IMR-90 (cell line): ENCODE measurements around the gene RAD21L1. TPM values are rescaled to one million over a fixed set of nuclear protein-coding genes. Genes with fewer than 3 reads are reported as not detected.

Source experiments
- ATAC-seq: fragments of 200-7000 bp; cut with Tn5 transposase; 2 replicates; pipeline ENCODE4 v1.9.1; 2020; ENCODE audit warnings: low read depth, mild to moderate bottlenecking, moderate library complexity
- BruUV-seq: library from RNA; stranded (reverse); fragments of 400-500 nt; replicated peaks from 2 replicates; lab custom pipeline; 2021; lab: Mats Ljungman, UMichigan
- CTCF ChIA-PET: fragments of 300-600 bp; formaldehyde crosslinking; extraction: SDS; loops from one replicate; lab custom pipeline; 2021; ENCODE audit warnings: antibody characterized with exemption; lab: Yijun Ruan, JAX
- POLR2A ChIA-PET: fragments of 300-600 bp; sonication (Branson Sonifier 250); formaldehyde crosslinking; loops from one replicate; lab custom pipeline; 2022; ENCODE audit warnings: antibody characterized with exemption; ENCODE audit not compliant: unreplicated experiment; lab: Charles Lee
- DNase-seq: peaks from one replicate; pipeline ENCODE4 v3.0.0; 2013
- H2AFZ ChIP-seq: replicated peaks from 2 replicates; pipeline ENCODE3; 2013; ENCODE audit warnings: low read length, mild to moderate bottlenecking; ENCODE audit not compliant: poor library complexity
- H2AK5ac ChIP-seq: 2 replicates; pipeline ENCODE4 v1.6.1; 2013; ENCODE audit warnings: low read depth, low read length, inconsistent platforms
- H2AK9ac ChIP-seq: replicated peaks from 2 replicates; pipeline ENCODE3; 2013; ENCODE audit warnings: mild to moderate bottlenecking, low read depth, low read length, moderate library complexity; ENCODE audit not compliant: poor library complexity
- H2BK120ac ChIP-seq: 2 replicates; pipeline ENCODE4 v1.6.1; 2013; ENCODE audit warnings: low read depth, low read length, inconsistent platforms
- H2BK15ac ChIP-seq: 3 replicates; pipeline ENCODE4 v1.6.1; 2013; ENCODE audit warnings: low read depth, low read length, inconsistent platforms
- H2BK20ac ChIP-seq: 2 replicates; pipeline ENCODE4 v1.6.1; 2013; ENCODE audit warnings: low read depth, mild to moderate bottlenecking, inconsistent platforms, low read length, moderate library complexity
- H2BK5ac ChIP-seq: 2 replicates; pipeline ENCODE4 v1.6.1; 2013; ENCODE audit warnings: mild to moderate bottlenecking, low read depth, low read length, inconsistent platforms; ENCODE audit not compliant: poor library complexity, severe bottlenecking
- H3K14ac ChIP-seq: replicated peaks from 2 replicates; pipeline ENCODE4 v1.6.1; 2013; ENCODE audit warnings: low read depth, low read length, inconsistent platforms
- H3K18ac ChIP-seq: 2 replicates; pipeline ENCODE4 v1.6.1; 2013; ENCODE audit warnings: low read depth, low read length, control low read depth
- H3K23ac ChIP-seq: 2 replicates; pipeline ENCODE4 v1.6.1; 2013; ENCODE audit warnings: low read depth, low read length, inconsistent platforms
- H3K27ac ChIP-seq: 2 replicates; pipeline ENCODE4 v1.5.1; 2013; ENCODE audit warnings: mild to moderate bottlenecking, control low read depth, low read length; ENCODE audit not compliant: insufficient read depth
- H3K27me3 ChIP-seq: 2 replicates; pipeline ENCODE4 v1.6.1; 2013; ENCODE audit warnings: low read length; ENCODE audit not compliant: control insufficient read depth, insufficient read depth
- H3K36me3 ChIP-seq: 2 replicates; pipeline ENCODE4 v1.6.1; 2013; ENCODE audit warnings: low read length, mixed read lengths; ENCODE audit not compliant: control insufficient read depth, insufficient read depth
- H3K4ac ChIP-seq: 2 replicates; pipeline ENCODE4 v1.6.1; 2013; ENCODE audit warnings: low read depth, low read length, inconsistent platforms
- H3K4me1 ChIP-seq: 2 replicates; pipeline ENCODE4 v1.6.1; 2013; ENCODE audit warnings: low read length, mixed read lengths; ENCODE audit not compliant: control insufficient read depth, insufficient read depth
- H3K4me2 ChIP-seq: 2 replicates; pipeline ENCODE4 v1.6.1; 2013; ENCODE audit warnings: low read depth, mild to moderate bottlenecking, control low read depth, low read length, moderate library complexity
- H3K4me3 ChIP-seq: 2 replicates; pipeline ENCODE4 v1.5.1; 2013; ENCODE audit warnings: low read depth, mild to moderate bottlenecking, control low read depth, low read length, moderate library complexity; ENCODE audit not compliant: insufficient read depth
- H3K56ac ChIP-seq: 2 replicates; pipeline ENCODE4 v1.6.1; 2013; ENCODE audit warnings: low read length, inconsistent platforms; ENCODE audit not compliant: insufficient read depth; ENCODE audit errors: extremely low read depth
- H3K79me1 ChIP-seq, 2 experiments: 2 replicates each; pipeline ENCODE4 v1.6.1; 2013; ENCODE audit warnings: low read length in 2 of 2, inconsistent platforms in 1 of 2, low read depth in 1 of 2
- H3K9ac ChIP-seq: 2 replicates; pipeline ENCODE4 v1.6.1; 2013; ENCODE audit warnings: low read depth, low read length, control low read depth
- H3K9me1 ChIP-seq: 2 replicates; pipeline ENCODE4 v1.6.1; 2013; ENCODE audit warnings: low read length, inconsistent platforms; ENCODE audit not compliant: insufficient read depth
- H3K9me3 ChIP-seq: 2 replicates; pipeline ENCODE4 v1.6.1; 2013; ENCODE audit warnings: low read length; ENCODE audit not compliant: control insufficient read depth, insufficient read depth
- H4K20me1 ChIP-seq: 2 replicates; pipeline ENCODE4 v1.6.1; 2013; ENCODE audit warnings: low read length, inconsistent platforms; ENCODE audit not compliant: insufficient read depth
- H4K5ac ChIP-seq: 2 replicates; pipeline ENCODE4 v1.6.1; 2013; ENCODE audit warnings: mild to moderate bottlenecking, low read depth, low read length, control low read depth
- H4K8ac ChIP-seq, 2 experiments: 2 replicates each; pipeline ENCODE4 v1.6.1; 2013; ENCODE audit warnings: low read depth in 2 of 2, low read length in 2 of 2, control low read depth in 1 of 2, inconsistent platforms in 1 of 2
- H4K91ac ChIP-seq: 2 replicates; pipeline ENCODE4 v1.6.1; 2013; ENCODE audit warnings: low read depth, low read length, inconsistent platforms; ENCODE audit not compliant: insufficient read depth
- RCOR1 ChIP-seq: IDR thresholded peaks from 2 replicates; pipeline ENCODE4 v1.6.1; 2012; ENCODE audit warnings: mild to moderate bottlenecking, low read length, improper control_type of control experiment; ENCODE audit not compliant: insufficient replicate concordance
- WGBS, 2 experiments: methylation state at CpG; one replicate each; pipeline versions ENCODE4 v1.1.5 to v1.1.7; 2013; ENCODE audit warnings: missing lambda C conversion rate in 2 of 2; ENCODE audit not compliant: insufficient read length in 1 of 2; ENCODE audit errors: extremely low coverage in 2 of 2; 5-methylcytosine and 5-hydroxymethylcytosine counted together
- dilution Hi-C: fragments of 300-500 bp; cut with HindIII; formaldehyde crosslinking; loops from one replicate; pipeline ENCODE4 v1.14.3; 2018; ENCODE audit warnings: low sequenced_read_pairs; ENCODE audit not compliant: unreplicated experiment
- in situ Hi-C: fragments of 300-500 bp; cut with MboI; formaldehyde crosslinking; loops from 3 replicates; pipeline ENCODE4 v1.14.3; 2019; ENCODE audit warnings: low sequenced_read_pairs, inconsistent platforms, mixed read lengths
- intact Hi-C: fragments of 100-400 bp; cut with micrococcal nuclease; formaldehyde crosslinking; loops from 2 replicates; pipeline ENCODE4 v1.10.0; 2022
- polyA plus RNA-seq, 3 experiments: library from polyadenylated mRNA; depleted of rRNA; stranded (reverse); fragments of >200 nt; gene quantifications; 2 replicates each; pipeline ENCODE4 v1.2.3, GENCODE V29; 2012; ENCODE audit warnings: low replicate concordance in 1 of 3
- total RNA-seq: library from RNA; depleted of rRNA; stranded (reverse); fragments of >200 nt; gene quantifications from 2 replicates; pipeline ENCODE4 v1.2.3, GENCODE V29; 2012

RAD21L1 gene
- total and polyA plus RNA-seq, 2 of the 4 experiments (the other 2 are of a cell fraction) = not detected

DNA sequence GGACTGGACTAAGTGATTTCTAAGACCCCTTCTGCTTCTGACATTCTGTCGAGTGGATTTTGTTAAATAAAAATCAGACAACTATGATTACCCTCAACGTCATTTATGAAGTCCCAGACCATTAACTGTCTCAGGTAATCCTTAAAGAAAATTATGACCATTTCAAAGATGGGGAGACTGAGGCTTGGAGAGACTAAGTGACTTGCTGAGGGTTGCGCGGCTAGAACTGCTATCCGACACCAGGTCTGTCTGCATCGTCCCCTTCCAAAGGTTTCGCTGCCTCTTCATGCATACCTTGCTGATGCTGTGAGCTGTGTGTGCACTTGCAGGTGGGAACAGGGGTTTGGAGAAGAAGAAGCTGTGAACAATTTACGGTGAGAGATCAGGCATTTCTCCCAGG is 43.4 kb downstream of the RAD21L1 start:
- H2BK15ac ChIP-seq = no peak overlapping the region
- no peak overlapping the region for H2AK9ac ChIP-seq
- no peak overlapping the region for H3K9ac ChIP-seq
- peaks cover 4% of the 10 kb centered on the region; the same call in 1 of the 2 replicates for H3K36me3 ChIP-seq
- H3K9me3 ChIP-seq = no peaks in the 10 kb centered on the region
- no peak for TF ChIP-seq RCOR1
- intact Hi-C loops = no loop called here
- no peaks in the 10 kb centered on the region for H4K20me1 ChIP-seq
- DNase-seq = no peak
- H3K4ac ChIP-seq = no peak overlapping the region
- WGBS, 2 experiments = 83% methylated on average over 1 of the region's 8 CpGs; no CpG with 5 or more reads in 1 of the 2 experiments
- H3K18ac ChIP-seq = no peak overlapping the region
- in situ Hi-C loops = no loop called here
- H3K27me3 ChIP-seq = no peaks in the 10 kb centered on the region
- H4K91ac ChIP-seq = no peak overlapping the region
- ChIA-PET CTCF (no interaction called here), POLR2A (no interaction called here)
- no peak overlapping the region for H3K4me2 ChIP-seq
- no peak overlapping the region for H3K4me3 ChIP-seq
- H2BK120ac ChIP-seq = no peak overlapping the region
- no peak overlapping the region for H3K56ac ChIP-seq
- H3K79me1 ChIP-seq = peaks cover 21 to 29% of the 10 kb centered on the region in 2 experiments
- no peak overlapping the region for H3K27ac ChIP-seq
- no peak overlapping the region for H2AFZ ChIP-seq
- no peak overlapping the region for H2BK5ac ChIP-seq
- H3K9me1 ChIP-seq = peaks cover 15% of the 10 kb centered on the region; the same call in 1 of the 2 replicates
- no peak overlapping the region for H4K8ac ChIP-seq
- BruUV-seq = no TSS peak
- H3K23ac ChIP-seq = no peak overlapping the region
- dilution Hi-C loops = no loop called here
- H2AK5ac ChIP-seq = no peak overlapping the region
- no peak overlapping the region for H4K5ac ChIP-seq
- H3K14ac ChIP-seq = no peak overlapping the region
- H3K4me1 ChIP-seq = peaks cover 6% of the 10 kb centered on the region; the same call in 1 of the 2 replicates
- no peak for ATAC-seq
- no peak overlapping the region for H2BK20ac ChIP-seq
